ENCODE measurements around the gene RAD18.

DNA sequence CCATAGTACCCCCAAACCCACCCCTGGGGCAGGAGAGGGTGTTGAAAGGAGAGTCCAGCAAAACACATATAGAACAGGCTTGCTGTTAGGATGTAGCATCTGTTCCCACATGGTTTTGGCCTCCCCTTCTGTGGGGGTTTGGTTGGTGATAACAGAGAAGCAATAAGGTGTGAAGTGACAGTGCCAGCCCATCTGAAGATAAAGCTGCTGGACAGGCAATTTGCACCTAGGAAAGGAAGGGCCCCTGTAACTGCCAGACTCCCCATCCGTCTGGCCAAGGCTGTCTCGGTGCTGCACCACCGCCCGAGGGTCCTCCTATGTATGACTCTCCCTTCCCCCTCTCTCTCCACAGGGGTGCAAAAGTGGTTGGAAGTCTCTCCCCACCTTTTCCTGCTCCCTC lies 99.4 kb downstream of the RAD18 start:
- TF ChIP-seq, protein P1, sequence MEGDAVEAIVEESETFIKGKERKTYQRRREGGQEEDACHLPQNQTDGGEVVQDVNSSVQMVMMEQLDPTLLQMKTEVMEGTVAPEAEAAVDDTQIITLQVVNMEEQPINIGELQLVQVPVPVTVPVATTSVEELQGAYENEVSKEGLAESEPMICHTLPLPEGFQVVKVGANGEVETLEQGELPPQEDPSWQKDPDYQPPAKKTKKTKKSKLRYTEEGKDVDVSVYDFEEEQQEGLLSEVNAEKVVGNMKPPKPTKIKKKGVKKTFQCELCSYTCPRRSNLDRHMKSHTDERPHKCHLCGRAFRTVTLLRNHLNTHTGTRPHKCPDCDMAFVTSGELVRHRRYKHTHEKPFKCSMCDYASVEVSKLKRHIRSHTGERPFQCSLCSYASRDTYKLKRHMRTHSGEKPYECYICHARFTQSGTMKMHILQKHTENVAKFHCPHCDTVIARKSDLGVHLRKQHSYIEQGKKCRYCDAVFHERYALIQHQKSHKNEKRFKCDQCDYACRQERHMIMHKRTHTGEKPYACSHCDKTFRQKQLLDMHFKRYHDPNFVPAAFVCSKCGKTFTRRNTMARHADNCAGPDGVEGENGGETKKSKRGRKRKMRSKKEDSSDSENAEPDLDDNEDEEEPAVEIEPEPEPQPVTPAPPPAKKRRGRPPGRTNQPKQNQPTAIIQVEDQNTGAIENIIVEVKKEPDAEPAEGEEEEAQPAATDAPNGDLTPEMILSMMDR (IDR thresholded peaks at IDR 0.05), result no peak
- no peak for TF ChIP-seq POLR2A (IDR thresholded peaks at IDR 0.05)

Data from transverse colon (tissue), 3 donors.